H9 (cell line): Measurements from ENCODE around the gene HLA-DRA. TPM values are rescaled to one million over a fixed set of nuclear protein-coding genes. Genes with fewer than 3 reads are reported as not detected.

Source experiments
- DNase-seq: peaks from one replicate; pipeline ENCODE4 v3.0.0-alpha.2; 2017
- H2AFZ ChIP-seq: one replicate; pipeline ENCODE4 v1.6.1; 2013; ENCODE audit warnings: mild to moderate bottlenecking, low read length, control low read depth, moderate library complexity
- H2AK5ac ChIP-seq: 2 replicates; pipeline ENCODE4 v1.6.1; 2013; ENCODE audit warnings: low read length, control low read depth, mixed read lengths; ENCODE audit not compliant: insufficient read length
- H2BK120ac ChIP-seq: one replicate; pipeline ENCODE4 v1.6.1; 2013; ENCODE audit warnings: low read depth, mild to moderate bottlenecking, low read length, control low read depth, inconsistent platforms; ENCODE audit not compliant: poor library complexity, severe bottlenecking
- H2BK12ac ChIP-seq: 2 replicates; pipeline ENCODE4 v1.6.1; 2013; ENCODE audit warnings: low read length, control low read depth, mixed read lengths, low read depth; ENCODE audit not compliant: insufficient read length
- H2BK15ac ChIP-seq: 2 replicates; pipeline ENCODE4 v1.6.1; 2013; ENCODE audit warnings: low read depth, low read length, control low read depth
- H2BK20ac ChIP-seq: one replicate; pipeline ENCODE4 v1.6.1; 2013; ENCODE audit warnings: low read depth, mild to moderate bottlenecking, low read length, control low read depth, inconsistent platforms; ENCODE audit not compliant: poor library complexity, severe bottlenecking
- H2BK5ac ChIP-seq: 2 replicates; pipeline ENCODE4 v1.6.1; 2013; ENCODE audit warnings: low read length, control low read depth, mixed read lengths; ENCODE audit not compliant: insufficient read length
- H3K14ac ChIP-seq: 2 replicates; pipeline ENCODE4 v1.6.1; 2013; ENCODE audit warnings: low read length, control low read depth; ENCODE audit not compliant: insufficient read depth
- H3K18ac ChIP-seq: 2 replicates; pipeline ENCODE4 v1.6.1; 2013; ENCODE audit warnings: low read depth, mild to moderate bottlenecking, mixed read lengths, low read length, control low read depth; ENCODE audit not compliant: insufficient read length
- H3K23ac ChIP-seq: 2 replicates; pipeline ENCODE4 v1.6.1; 2013; ENCODE audit warnings: low read length, control low read depth, mixed read lengths, low read depth; ENCODE audit not compliant: insufficient read length
- H3K23me2 ChIP-seq: 2 replicates; pipeline ENCODE4 v1.6.1; 2013; ENCODE audit warnings: low read depth, mild to moderate bottlenecking, mixed read lengths, low read length, control low read depth; ENCODE audit not compliant: insufficient read length, poor library complexity, severe bottlenecking
- H3K27ac ChIP-seq: 2 replicates; pipeline ENCODE4 v1.5.1; 2013; ENCODE audit warnings: low read length, control low read depth, mixed read lengths, low read depth; ENCODE audit not compliant: insufficient read length
- H3K27me3 ChIP-seq: 2 replicates; pipeline ENCODE4 v1.6.1; 2013; ENCODE audit warnings: low read length, control low read depth, inconsistent platforms; ENCODE audit not compliant: insufficient read depth
- H3K4ac ChIP-seq: 2 replicates; pipeline ENCODE4 v1.6.1; 2013; ENCODE audit warnings: low read depth, mild to moderate bottlenecking, control low read depth, inconsistent platforms, low read length, moderate library complexity
- H3K4me1 ChIP-seq: 2 replicates; pipeline ENCODE4 v1.6.1; 2013; ENCODE audit warnings: low read length, control low read depth, inconsistent platforms; ENCODE audit not compliant: insufficient read depth
- H3K4me2 ChIP-seq: 2 replicates; pipeline ENCODE4 v1.6.1; 2013; ENCODE audit warnings: low read length, control low read depth, mixed read lengths; ENCODE audit not compliant: insufficient read length, insufficient read depth
- H3K56ac ChIP-seq: 2 replicates; pipeline ENCODE4 v1.6.1; 2013; ENCODE audit warnings: low read depth, mild to moderate bottlenecking, mixed read lengths, low read length, control low read depth; ENCODE audit not compliant: insufficient read length
- H3K79me1 ChIP-seq: 2 replicates; pipeline ENCODE4 v1.6.1; 2013; ENCODE audit warnings: low read depth, mild to moderate bottlenecking, moderate library complexity, low read length, control low read depth, inconsistent platforms; ENCODE audit not compliant: insufficient read depth, poor library complexity, severe bottlenecking
- H3K79me2 ChIP-seq: 2 replicates; pipeline ENCODE4 v1.6.1; 2013; ENCODE audit warnings: low read length, control low read depth, inconsistent platforms; ENCODE audit not compliant: insufficient read depth
- H3K9ac ChIP-seq: 2 replicates; pipeline ENCODE4 v1.6.1; 2013; ENCODE audit warnings: low read length, control low read depth, mixed read lengths; ENCODE audit not compliant: insufficient read length; ENCODE audit errors: extremely low read depth
- H3K9me3 ChIP-seq: one replicate; pipeline ENCODE4 v1.6.1; 2013; ENCODE audit warnings: low read depth, low read length, inconsistent platforms; ENCODE audit not compliant: control insufficient read depth
- H3T11ph ChIP-seq: one replicate; pipeline ENCODE4 v1.6.1; 2013; ENCODE audit warnings: mild to moderate bottlenecking, low read length, control low read depth, inconsistent platforms
- H4K20me1 ChIP-seq: one replicate; pipeline ENCODE4 v1.6.1; 2013; ENCODE audit not compliant: control insufficient read depth, insufficient read length, insufficient read depth
- H4K5ac ChIP-seq: 2 replicates; pipeline ENCODE4 v1.6.1; 2013; ENCODE audit warnings: low read depth, mild to moderate bottlenecking, mixed read lengths, low read length, control low read depth; ENCODE audit not compliant: insufficient read length
- H4K8ac ChIP-seq: replicated peaks from 2 replicates; pipeline ENCODE4 v1.6.1; 2013; ENCODE audit warnings: low read length, control low read depth, mixed read lengths, low read depth; ENCODE audit not compliant: insufficient read length
- H4K91ac ChIP-seq: 2 replicates; pipeline ENCODE4 v1.6.1; 2013; ENCODE audit warnings: low read depth, mild to moderate bottlenecking, moderate library complexity, mixed read lengths, low read length, control low read depth; ENCODE audit not compliant: insufficient read length
- H3K27ac Mint-ChIP-seq, 3 experiments: 2 replicates in 2 of 3; 3 replicates in 1 of 3; pipeline ENCODE4 v1.8.0; 2020 to 2021; ENCODE audit warnings: mixed read lengths in 3 of 3, mild to moderate bottlenecking in 1 of 3, moderate library complexity in 1 of 3
- H3K27me3 Mint-ChIP-seq: 2 replicates; pipeline ENCODE4 v1.8.0; 2021; ENCODE audit warnings: low read depth, mild to moderate bottlenecking, moderate library complexity, mixed read lengths
- H3K36me3 Mint-ChIP-seq, 3 experiments: 2 replicates in 2 of 3; 3 replicates in 1 of 3; pipeline ENCODE4 v1.8.0; 2020 to 2021; ENCODE audit warnings: low read depth in 3 of 3, mixed read lengths in 3 of 3; ENCODE audit not compliant: insufficient read depth in 1 of 3
- H3K4me1 Mint-ChIP-seq, 2 experiments: 2 replicates each; pipeline ENCODE4 v1.8.0; 2020; ENCODE audit warnings: mixed read lengths in 2 of 2
- H3K4me3 Mint-ChIP-seq, 2 experiments: 2 replicates in 1 of 2; 3 replicates in 1 of 2; pipeline ENCODE4 v1.8.0; 2020 to 2021; ENCODE audit warnings: mild to moderate bottlenecking in 2 of 2, mixed read lengths in 2 of 2, moderate library complexity in 1 of 2
- H3K9me3 Mint-ChIP-seq, 2 experiments: 2 replicates in 1 of 2; 3 replicates in 1 of 2; pipeline ENCODE4 v1.8.0; 2020; ENCODE audit warnings: mild to moderate bottlenecking in 2 of 2, mixed read lengths in 2 of 2, moderate library complexity in 1 of 2
- WGBS: extraction: QIAGEN DNeasy Blood & Tissue Kit; methylation state at CpG from one replicate; pipeline ENCODE4 v1.1.7; 2013; ENCODE audit warnings: missing lambda C conversion rate, low lambda C conversion rate, mixed read lengths; ENCODE audit not compliant: insufficient read length; ENCODE audit errors: extremely low coverage; 5-methylcytosine and 5-hydroxymethylcytosine counted together
- total RNA-seq: library from RNA; stranded (reverse); gene quantifications from 2 replicates; pipeline ENCODE4 v1.2.1, GENCODE V29; 2021
- TF ChIP-seq, protein P1 (sequence below): fragments of 200-600 bp; sonication (generic); conservative IDR thresholded peaks from 3 replicates; pipeline ENCODE4 v1.8.0; 2021; ENCODE audit warnings: antibody characterized with exemption, mild to moderate bottlenecking

HLA-DRA gene
- total RNA-seq, 1 experiment from 2014 or later = 3.1 TPM

DNA sequence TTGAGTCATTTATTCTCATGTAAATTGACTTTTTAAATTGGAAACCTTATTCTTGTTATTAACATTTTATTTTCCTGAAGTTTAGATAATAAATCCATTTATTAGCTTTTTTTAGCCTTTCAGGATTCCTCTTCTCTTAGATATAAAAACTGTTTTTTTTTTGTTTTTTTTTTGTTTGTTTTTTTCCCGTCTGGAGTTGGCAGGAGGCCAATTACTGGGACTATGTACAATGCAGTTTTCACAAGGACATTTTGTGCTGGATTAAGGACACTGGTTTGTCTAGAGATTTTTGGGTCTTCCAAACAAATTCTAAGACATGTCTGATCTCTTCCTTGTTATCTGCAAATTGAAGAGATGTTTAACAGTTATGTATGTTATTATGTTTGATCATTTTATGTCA is 34.0 kb upstream of the HLA-DRA start:
- no peak overlapping the region for H3K27ac Mint-ChIP-seq
- no CpG with 5 or more reads among the region's 1 CpG for WGBS
- no peaks in the 10 kb centered on the region for H3K79me2 ChIP-seq
- H4K8ac ChIP-seq = no peak overlapping the region
- no peak for DNase-seq
- H3K18ac ChIP-seq = no peak overlapping the region
- H3K4me2 ChIP-seq = no peak overlapping the region
- H3K9ac ChIP-seq = no peak overlapping the region
- TF ChIP-seq, protein P1, sequence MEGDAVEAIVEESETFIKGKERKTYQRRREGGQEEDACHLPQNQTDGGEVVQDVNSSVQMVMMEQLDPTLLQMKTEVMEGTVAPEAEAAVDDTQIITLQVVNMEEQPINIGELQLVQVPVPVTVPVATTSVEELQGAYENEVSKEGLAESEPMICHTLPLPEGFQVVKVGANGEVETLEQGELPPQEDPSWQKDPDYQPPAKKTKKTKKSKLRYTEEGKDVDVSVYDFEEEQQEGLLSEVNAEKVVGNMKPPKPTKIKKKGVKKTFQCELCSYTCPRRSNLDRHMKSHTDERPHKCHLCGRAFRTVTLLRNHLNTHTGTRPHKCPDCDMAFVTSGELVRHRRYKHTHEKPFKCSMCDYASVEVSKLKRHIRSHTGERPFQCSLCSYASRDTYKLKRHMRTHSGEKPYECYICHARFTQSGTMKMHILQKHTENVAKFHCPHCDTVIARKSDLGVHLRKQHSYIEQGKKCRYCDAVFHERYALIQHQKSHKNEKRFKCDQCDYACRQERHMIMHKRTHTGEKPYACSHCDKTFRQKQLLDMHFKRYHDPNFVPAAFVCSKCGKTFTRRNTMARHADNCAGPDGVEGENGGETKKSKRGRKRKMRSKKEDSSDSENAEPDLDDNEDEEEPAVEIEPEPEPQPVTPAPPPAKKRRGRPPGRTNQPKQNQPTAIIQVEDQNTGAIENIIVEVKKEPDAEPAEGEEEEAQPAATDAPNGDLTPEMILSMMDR = no peak
- H2BK5ac ChIP-seq = no peak overlapping the region
- no peak overlapping the region for H2BK12ac ChIP-seq
- H3K4me1 ChIP-seq = peaks cover 4% of the 10 kb centered on the region; the same call in 1 of the 2 replicates
- no peak overlapping the region for H3K4me3 Mint-ChIP-seq
- H3K23ac ChIP-seq = no peak overlapping the region
- H3K36me3 Mint-ChIP-seq = no peaks in the 10 kb centered on the region; a peak in 1 of 7 replicates
- H3T11ph ChIP-seq = no peak overlapping the region
- no peak overlapping the region for H2BK15ac ChIP-seq
- H4K5ac ChIP-seq = no peak overlapping the region
- H4K91ac ChIP-seq = no peak overlapping the region
- H3K4me1 Mint-ChIP-seq = peaks cover 8 to 11% of the 10 kb centered on the region in 2 experiments
- H3K27ac ChIP-seq = no peak overlapping the region
- no peak overlapping the region for H2AFZ ChIP-seq
- no peak overlapping the region for H3K4ac ChIP-seq
- H3K56ac ChIP-seq = no peak overlapping the region
- H2BK20ac ChIP-seq = no peak overlapping the region
- H3K9me3 ChIP-seq = no peaks in the 10 kb centered on the region
- peaks cover 3 to 7% of the 10 kb centered on the region in 2 experiments; a peak in 4 of 5 replicates for H3K9me3 Mint-ChIP-seq
- H3K27me3 Mint-ChIP-seq = peaks cover 10% of the 10 kb centered on the region
- H3K27me3 ChIP-seq = no peaks in the 10 kb centered on the region
- H2AK5ac ChIP-seq = no peak overlapping the region
- H2BK120ac ChIP-seq = no peak overlapping the region
- H3K14ac ChIP-seq = no peak overlapping the region
- no peaks in the 10 kb centered on the region for H3K79me1 ChIP-seq
- H3K23me2 ChIP-seq = no peaks in the 10 kb centered on the region
- no peaks in the 10 kb centered on the region for H4K20me1 ChIP-seq
